Stimulated activated CD8-positive, alpha-beta memory T cell treated with anti-CD3 and anti-CD28 coated beads, Interleukin-12 subunit alpha, Interleukin-12 subunit beta, amount 100 ng/mL, for 24 hours (primary cell): ENCODE results near the gene CYP1A2.
"Not testable (repeated sequence)": the region's sequence is repeated elsewhere in the genome, so short reads cannot be mapped to it uniquely, and the experiment has no call there.

Source experiments
- DNase-seq: peaks from one replicate; pipeline ENCODE4 v3.0.0-alpha.2; 2020; ENCODE audit errors: extremely low read depth

CYP1A2 gene, protein sequence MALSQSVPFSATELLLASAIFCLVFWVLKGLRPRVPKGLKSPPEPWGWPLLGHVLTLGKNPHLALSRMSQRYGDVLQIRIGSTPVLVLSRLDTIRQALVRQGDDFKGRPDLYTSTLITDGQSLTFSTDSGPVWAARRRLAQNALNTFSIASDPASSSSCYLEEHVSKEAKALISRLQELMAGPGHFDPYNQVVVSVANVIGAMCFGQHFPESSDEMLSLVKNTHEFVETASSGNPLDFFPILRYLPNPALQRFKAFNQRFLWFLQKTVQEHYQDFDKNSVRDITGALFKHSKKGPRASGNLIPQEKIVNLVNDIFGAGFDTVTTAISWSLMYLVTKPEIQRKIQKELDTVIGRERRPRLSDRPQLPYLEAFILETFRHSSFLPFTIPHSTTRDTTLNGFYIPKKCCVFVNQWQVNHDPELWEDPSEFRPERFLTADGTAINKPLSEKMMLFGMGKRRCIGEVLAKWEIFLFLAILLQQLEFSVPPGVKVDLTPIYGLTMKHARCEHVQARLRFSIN

DNA sequence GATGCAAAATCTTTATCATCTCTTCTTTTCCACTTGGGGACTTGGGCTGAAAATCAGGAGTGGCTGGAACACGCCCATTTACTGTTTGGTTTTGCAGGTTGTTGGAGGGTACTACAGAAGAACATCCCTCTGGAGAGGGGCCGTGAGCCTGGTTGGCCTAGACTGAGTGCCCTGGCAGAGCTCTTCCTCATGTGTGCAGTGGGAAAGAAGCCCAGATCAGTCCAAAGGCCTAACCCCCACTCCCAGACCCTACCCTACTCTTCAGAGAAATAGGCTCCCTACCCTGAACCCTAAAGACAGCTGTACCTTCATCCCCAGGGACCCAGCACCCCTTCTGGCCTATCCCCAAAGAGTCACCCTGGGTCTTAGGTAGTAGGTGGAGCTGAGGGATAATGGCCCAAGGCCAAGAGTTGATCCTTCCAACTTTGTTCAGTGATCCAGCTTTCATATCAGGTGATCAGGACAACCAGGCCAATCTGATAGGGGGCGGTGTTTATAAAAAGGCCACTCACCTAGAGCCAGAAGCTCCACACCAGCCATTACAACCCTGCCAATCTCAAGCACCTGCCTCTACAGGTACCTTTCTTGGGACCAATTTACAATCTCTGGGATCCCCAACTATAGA is at the start of gene CYP1A2:
Gene CYP1A2, plus strand, starts transcription at position 524 of the 625 bp plus-strand sequence. CDS start 894 bp downstream, outside the sequence.
- no peak for DNase-seq

DNA sequence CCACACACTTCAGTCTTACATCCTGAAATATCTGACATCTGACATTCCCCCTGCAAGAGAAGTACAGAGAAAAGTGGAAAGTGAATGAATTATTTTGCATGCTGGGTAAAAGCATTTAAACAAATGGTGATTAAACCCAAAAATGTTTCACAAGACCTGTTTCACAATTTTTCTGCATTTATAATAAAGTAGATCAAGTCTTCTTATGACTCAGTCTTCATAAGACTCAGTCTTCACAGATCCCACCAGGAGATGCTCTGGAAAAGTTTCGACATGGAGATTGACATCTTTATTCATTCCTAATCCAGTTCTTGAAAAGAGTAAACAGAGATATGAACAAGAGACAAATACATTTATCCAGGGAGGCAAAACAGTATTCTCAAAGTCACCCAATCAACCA is 39.6 kb upstream of the CYP1A2 start:
- DNase-seq: no peak

DNA sequence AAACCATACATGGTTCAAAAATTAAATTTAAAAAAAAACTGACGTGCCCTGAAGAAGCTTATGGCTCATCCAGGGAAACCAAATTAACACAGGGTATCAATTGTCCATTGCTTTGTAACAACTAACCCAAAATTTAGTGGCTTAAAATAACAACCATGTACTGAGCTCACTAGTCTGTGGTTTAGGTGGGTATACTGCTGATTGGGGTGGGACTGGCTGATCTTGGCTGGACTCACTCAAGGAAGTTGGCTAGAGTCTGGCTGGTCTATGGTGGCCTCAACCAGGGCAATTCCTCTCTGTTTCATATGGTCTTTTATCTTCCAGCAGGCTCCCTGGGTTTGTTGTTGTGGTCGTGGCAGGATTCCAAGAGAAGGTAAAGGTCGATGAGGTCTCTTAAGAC is 38.8 kb upstream of the CYP1A2 start:
- DNase-seq: no peak

DNA sequence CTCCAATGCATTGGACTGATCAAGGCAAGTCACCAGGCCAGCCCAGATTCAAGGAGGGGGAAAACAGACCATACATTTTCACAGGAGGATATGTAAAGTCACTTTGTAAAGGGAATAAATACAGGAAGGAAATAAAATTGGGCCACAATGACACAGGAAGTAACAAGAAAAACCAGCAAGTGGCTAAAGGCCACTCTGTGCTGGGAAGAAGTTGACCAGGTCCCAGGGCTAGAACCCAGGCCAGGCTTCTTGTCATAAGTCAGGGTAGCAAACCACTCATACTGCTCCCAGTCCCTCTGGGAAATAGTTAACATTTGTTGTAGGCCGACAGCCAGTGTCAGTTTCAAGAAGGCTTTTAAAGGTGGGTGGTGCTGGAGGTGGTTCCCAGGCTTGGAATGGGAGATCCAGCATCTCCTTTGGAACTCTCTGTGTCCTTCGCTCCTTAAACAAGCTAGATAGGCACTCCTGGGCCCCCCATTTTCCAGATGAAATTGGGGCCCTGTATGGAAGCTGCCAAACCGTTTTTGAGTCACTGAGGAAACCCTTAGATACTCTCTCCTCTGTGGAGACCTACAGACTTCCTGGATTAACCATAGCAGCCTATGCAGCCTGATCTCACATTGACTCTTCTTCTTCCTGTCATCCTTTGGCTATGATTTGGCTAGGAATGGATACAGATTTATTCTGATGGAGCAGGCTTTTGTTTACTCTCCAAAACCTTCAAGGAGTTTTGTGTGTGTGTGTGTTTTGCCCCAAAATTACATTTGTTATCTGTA is 38.1 kb upstream of the CYP1A2 start:
- no peak for DNase-seq

DNA sequence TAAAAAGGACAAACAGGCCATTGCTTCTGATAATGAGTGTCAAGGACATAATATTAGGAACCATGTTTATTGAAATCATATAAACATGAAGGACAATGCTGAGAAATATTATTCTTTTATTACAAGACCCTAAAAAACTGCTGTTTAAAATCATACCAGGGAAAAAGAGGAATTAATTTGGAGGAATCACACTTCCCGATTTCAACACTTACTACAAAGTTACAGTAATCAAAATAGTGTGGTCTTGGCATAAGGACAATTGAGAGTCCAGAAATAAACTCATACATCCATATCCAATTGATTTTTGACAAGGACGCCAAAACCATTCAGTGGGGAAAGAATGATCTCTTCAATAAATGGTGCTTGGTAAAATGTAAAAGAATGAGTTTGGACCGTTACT is 36.3 kb upstream of the CYP1A2 start:
- no peak for DNase-seq

DNA sequence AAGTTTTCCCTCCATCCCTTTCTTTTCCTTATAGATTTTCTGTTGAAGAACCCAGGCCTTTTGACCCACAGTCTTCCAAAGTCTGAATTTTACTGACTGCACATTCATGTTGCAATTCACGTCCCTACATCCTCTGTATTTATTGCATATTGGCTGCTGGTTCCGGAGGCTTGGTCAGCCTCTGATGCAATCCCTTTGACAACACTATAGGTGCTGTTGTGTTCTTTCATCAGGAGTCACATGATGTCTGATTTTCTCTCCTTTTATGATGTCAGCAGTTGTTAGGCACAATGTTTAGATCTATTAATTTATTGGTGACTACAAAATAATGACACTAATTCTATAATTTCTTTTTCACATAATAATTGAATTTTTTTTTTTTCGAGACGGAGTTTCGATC is 32.0 kb upstream of the CYP1A2 start:
- DNase-seq: no peak

DNA sequence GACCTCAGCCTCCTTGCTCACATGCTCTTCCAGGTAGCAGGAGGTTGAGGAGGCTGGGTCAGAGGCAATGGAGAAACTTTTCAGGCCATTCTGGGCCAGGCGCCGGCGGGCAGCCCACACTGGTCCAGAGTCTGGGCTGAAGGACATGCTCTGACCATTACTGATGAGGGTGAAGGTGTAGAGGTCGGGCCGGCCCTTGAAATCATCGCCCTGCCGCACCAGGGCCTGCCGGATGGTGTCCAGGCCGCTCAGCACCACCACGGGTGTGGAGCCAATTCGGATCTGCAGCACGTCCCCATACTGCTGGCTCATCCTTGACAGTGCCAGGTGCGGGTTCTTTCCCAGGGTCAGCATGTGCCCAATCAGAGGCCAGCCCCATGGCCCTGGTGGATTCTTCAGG is 26.1 kb upstream of the CYP1A2 start:
- no peak for DNase-seq

DNA sequence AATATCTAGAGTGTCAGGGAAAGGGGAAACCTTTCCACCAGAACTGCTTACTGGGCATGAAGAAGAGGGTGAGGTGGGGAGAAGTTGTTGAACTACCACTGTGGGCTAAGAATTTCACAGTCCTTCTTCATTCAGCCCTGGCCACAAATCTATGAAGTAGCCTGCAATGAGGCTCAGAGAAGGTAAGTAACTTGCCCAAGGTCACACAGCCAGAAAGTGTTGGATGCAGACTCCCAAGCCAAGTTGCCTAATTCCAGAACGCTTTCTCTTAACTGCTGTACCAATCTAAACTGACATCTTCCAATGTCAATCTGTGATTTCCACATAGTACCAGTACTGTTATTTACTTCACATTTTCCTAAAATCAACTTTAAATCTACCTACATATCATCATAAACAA is 25.5 kb upstream of the CYP1A2 start:
- no peak for DNase-seq

DNA sequence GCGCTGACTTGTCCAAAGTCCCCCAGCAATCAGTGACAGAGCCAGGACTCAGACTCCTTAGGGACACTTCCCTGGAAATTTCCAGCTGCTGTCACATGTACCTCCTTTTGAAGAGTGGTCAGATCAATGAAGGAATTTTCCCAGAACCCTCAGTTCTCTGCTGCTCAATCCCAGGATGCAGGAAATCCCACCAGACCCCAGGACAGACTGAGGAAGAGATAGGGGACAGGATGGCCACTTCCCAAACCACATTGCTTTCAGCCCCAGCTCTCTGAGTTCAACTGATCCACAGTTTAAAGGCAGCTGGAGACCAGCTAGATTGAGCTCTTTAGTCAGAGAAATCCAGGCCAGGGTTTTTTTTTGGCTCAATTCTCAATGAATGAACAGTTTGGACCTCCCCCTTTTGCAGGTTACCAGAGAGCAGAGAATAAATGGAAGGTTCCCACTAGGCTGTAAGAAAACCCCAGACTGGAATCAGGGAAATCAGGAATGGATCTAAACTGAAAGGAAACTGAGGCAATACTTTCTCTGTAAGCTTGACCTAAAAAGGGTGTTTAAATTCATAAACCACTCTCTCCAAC is 24.8 kb upstream of the CYP1A2 start:
- no peak for DNase-seq

DNA sequence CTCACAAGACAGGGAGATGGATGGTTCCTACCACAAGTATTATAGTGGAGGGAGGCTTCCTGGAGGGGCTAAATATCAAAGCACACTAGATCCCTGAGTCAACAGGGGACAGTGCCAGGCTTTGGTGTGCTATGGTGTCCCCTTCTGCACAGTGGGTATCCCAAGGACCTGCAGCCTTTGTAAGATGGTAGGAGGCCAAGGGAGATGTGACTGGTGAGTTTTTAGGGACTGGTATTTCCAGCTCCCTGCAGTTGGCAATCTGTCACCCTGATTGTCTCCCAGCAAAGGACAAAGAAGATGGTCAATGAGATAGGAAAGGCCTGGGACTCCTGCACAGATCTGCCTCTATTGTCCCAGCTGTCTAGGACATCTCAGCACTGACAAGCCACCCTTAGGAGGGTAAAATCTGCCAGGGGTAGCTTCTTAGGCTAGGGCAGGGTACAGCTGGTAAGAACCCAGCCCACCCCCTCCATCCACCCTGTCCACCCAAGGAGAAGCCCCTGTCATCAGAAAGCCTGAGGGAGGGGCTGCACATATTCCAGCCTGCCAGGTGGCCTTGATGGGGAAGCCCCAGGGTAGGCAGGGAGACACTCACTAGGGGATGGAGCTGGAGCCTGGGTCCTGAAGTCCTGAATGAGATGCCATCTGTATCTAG is 23.9 kb upstream of the CYP1A2 start:
- DNase-seq: no peak

DNA sequence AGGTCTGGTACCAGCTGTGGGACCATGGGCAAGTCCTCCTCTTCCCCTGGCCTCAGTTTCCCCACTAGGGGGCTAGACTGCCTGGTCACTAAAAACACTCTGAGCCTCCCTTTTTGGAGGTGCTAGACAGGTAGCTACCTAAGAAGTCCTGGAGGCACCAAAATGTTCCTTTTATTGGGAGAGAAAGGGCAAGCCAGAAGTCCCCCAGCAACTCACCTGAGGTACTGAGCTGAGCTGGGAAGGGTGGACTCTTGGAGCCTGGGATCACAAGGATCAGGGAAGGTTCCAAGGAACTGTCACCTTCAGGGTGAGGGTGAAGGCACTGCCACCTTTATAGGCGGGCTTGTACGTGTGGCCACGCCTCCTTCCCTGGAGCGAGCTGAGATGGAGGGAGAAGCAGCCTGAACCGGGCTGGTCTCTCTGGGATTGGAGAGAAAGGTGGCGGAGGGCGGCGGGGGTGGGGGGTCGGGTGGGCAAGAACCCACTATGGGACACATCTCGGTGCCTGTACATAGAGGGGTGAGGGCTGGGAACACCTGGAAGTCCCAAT is 23.3 kb upstream of the CYP1A2 start, which contains the start of gene CYP1A1:
Gene CYP1A1, minus strand, starts transcription at position 304 of the 550 bp plus-strand sequence. CDS start 2,431 bp downstream, outside the sequence.
- DNase-seq: no peak

DNA sequence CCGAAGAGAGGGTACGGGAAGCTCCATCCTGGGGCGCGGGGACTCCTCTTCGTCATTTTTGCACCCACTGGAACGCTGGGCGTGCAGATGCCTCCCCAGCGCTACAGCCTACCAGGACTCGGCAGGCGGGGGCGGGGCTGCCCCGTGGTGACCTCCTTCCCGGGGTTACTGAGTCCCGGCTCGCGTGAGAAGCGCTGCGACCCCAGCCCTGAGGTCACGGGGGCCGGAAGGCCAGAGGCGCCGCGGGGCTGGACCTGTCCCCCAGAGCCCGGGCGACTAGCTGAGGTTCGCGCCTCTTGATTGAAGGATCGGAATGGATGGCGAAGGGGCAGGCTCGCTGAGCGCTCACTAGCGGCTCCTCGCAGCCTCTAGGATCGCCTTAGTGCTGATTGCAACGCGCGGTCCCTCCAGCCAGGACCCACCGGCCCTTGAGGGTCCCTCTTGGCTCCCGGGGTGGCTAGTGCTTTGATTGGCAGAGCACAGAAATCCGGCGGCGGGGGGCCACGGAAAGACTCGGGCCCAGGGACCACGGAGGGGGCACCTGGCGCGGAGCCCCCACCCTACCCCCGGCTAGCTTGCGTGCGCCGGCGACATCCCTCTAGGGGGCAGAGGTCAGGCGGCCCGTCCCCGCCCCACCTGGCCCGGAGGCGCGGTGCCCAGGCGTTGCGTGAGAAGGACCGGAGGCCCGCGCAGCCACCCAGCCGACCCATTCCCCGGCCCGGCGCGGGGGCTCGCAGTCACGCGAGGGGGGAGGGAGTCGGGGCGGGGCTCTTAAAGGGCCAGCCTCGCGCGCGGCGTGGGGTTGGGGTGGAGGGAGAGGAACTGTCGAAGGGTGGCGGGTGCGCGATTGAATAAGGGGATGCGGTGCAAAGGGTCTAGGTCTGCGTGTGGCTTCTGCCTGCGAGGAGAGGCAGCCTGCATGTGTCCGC is 22.5 kb upstream of the CYP1A2 start:
- DNase-seq: no peak

DNA sequence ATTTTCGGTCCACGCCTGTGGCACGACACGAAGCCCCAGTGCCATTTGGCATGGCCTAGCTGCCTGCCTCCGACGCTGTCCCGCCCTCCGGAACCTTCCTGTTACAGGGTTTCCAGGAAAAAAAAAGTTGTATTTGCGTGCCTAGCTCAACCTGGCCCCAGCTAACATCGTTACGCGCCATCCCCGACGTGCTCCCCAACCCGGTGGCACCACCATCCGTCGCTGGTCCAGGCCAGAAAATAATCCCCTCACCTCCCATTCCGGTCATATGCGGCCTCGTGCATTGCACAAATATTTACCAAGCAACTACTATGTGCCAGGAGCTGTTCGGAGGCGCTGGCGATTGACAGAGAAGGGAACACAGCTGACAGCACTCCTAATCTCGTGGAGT is 21.9 kb upstream of the CYP1A2 start:
- no peak for DNase-seq

DNA sequence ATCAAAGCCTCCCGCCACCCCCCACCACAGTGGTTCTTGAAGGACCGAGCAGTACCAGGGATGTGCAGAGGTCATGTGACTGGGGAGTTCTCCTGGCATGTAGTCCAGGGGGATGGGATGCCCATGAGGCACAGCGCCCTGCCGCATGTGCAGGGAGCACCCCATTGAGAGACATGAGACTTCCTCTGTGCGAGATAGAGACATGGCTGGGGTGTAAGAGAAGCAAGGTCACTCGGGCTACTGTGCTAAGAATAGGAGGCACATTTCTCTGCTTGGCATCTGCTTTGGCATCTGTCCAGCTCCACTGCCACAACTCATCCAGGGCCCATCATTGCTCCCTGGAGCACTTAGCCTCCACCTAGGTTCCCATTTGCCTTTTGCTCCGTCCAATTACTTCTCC is 20.9 kb upstream of the CYP1A2 start:
- no peak for DNase-seq

DNA sequence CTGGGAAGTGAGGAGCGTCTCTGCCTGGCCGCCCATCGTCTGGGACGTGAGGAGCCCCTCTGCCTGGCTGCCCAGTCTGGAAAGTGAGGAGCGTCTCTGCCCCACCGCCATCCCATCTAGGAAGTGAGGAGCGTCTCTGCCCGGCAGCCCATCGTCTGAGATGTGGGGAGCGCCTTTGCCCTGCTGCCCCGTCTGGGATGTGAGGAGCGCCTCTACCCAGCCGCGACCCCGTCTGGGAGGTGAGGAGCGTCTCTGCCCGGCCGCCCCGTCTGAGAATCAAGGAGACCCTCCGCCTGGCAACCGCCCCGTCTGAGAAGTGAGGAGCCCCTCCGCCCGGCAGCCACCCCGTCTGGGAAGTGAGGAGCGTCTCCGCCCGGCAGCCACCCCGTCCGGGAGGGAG is 19.9 kb upstream of the CYP1A2 start:
- DNase-seq: not testable (repeated sequence)

DNA sequence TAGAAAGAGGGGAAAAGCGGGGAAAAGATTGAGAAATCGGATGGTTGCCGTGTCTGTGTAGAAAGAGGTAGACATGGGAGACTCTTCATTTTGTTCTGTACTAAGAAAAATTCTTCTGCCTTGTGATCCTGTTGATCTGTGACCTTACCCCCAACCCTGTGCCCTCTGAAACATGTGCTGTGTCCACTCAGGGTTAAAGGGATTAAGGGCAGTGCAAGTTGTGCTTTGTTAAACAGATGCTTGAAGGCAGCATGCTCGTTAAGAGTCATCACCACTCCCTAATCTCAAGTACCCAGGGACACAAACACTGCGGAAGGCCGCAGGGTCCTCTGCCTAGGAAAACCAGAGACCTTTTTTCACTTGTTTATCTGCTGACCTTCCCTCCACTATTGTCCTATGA is 19.3 kb upstream of the CYP1A2 start:
- not testable (repeated sequence) for DNase-seq

DNA sequence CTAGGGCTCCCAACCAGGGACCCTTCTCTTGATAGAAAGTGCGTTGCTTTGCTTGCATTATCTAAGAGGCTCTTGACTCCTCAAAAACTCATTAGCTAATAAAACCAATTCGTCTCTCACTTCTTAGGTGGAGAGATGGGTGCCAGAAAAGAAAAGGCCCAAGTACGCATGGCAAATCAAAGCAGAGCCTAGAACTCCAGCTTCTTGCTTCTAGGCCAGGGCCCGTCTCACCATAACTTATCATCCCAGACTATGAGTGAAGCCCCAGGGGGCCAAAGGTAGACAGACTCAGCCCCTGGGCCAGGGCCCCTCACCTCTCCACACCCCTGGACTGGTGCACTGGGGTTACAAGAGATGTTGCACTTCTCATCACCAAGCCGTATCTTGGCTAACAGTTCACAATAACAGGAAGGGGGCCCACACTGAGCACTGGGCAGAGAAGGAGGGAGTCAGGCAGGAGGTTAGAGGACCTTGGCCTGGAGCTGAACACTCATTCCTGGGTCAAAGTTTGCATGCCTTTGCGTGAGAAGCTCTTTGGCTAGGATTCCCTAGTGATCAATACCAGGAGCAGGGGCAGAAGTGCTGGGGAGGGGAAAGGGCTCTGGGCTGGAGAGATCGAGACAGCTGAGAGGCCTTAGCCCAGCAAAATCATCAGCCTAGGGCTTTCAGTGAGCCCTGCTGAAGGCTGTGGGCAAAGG is 17.9 kb upstream of the CYP1A2 start:
- no peak for DNase-seq

DNA sequence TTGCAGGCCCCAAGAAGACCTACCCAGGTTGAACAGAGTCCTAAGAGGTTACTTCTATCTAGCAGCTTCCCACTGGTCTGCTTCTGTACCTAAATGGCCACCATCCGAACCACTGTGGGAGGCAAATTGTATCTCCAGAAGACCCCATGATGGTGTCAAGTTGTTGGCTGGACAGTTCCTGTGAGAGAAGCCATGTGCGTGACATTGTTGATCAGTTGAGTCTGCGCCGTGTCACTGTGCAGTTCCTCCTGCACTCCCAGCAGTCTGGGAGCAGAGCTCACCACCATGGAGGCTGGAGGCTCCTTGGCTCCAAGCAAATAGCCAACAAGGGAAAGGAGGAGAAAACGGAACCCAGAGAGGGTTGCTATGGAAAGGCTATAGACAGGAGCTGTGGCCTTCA is 15.8 kb upstream of the CYP1A2 start:
- no peak for DNase-seq

DNA sequence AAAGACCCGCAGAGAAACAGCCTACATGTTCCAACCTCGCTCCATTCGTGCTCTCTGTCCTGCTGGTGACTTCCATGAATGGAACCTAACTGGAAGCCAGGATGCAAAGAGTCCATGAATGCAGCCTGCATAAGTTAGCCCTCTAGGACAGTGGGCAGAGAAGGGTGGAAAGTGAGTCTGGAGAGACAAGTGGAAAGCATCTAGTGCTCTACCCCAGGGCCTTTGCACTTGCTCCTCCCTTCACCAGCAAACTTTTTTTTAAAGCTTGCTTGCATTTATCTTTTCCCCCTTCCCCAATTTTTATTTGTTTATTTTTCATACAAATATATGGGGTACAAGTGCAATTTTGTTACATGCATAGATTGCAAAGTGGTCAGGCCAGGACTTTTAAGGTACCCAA is 15.4 kb upstream of the CYP1A2 start:
- DNase-seq: no peak
